Measurements from ENCODE around the gene CSK.

GRCh38 chr15:74789741-74790079 lies 7.8 kb downstream of the CSK start:
- no peak for TF ChIP-seq CTCF (IDR thresholded peaks at IDR 0.05)
- TF ChIP-seq POLR2A (IDR thresholded peaks at IDR 0.05) = no peak
